GM23338 (cell line): Measurements from ENCODE around the gene PHF13. TPM values are rescaled to one million over a fixed set of nuclear protein-coding genes. Genes with fewer than 3 reads are reported as not detected.

Source experiments
- ATAC-seq: fragments of 200-7000 bp; cut with Tn5 transposase; 3 replicates; pipeline ENCODE4 v1.9.1; 2020
- DNase-seq: peaks from one replicate; pipeline ENCODE4 v3.0.0-alpha.2; 2015; ENCODE audit warnings: low spot score
- H2AFZ ChIP-seq: fragments of 200-600 bp; sonication (generic); 2 replicates; pipeline ENCODE4 v1.8.0; 2016; ENCODE audit warnings: antibody characterized with exemption, mild to moderate bottlenecking, moderate library complexity
- H3F3A ChIP-seq: fragments of 200-600 bp; sonication (generic); replicated peaks from 2 replicates; pipeline ENCODE4 v1.8.0; 2017; ENCODE audit warnings: antibody characterized with exemption, mixed run types, low read depth
- H3K27ac ChIP-seq: fragments of 200-600 bp; sonication (generic); 2 replicates; pipeline ENCODE4 v1.6.1; 2016; ENCODE audit warnings: low read depth
- H3K27me3 ChIP-seq: fragments of 200-600 bp; sonication (generic); 2 replicates; pipeline ENCODE4 v1.8.0; 2016; ENCODE audit warnings: mild to moderate bottlenecking, mixed run types, moderate library complexity; ENCODE audit not compliant: insufficient read depth
- H3K36me3 ChIP-seq: fragments of 200-600 bp; sonication (generic); 2 replicates; pipeline ENCODE4 v1.8.0; 2016; ENCODE audit warnings: mild to moderate bottlenecking; ENCODE audit not compliant: insufficient read depth
- H3K4me1 ChIP-seq: fragments of 200-600 bp; sonication (generic); 2 replicates; pipeline ENCODE4 v1.8.0; 2016; ENCODE audit warnings: mild to moderate bottlenecking, moderate library complexity; ENCODE audit not compliant: insufficient read depth
- H3K4me2 ChIP-seq: fragments of 200-600 bp; sonication (generic); 2 replicates; pipeline ENCODE4 v1.7.1; 2017; ENCODE audit warnings: mixed run types
- H3K4me3 ChIP-seq: fragments of 200-600 bp; sonication (generic); 2 replicates; pipeline ENCODE4 v1.6.1; 2016; ENCODE audit warnings: mixed run types
- H3K79me2 ChIP-seq: fragments of 200-600 bp; sonication (generic); replicated peaks from 2 replicates; pipeline ENCODE4 v1.8.0; 2017; ENCODE audit warnings: mild to moderate bottlenecking; ENCODE audit not compliant: insufficient read depth
- H3K9me2 ChIP-seq: fragments of 200-600 bp; sonication (generic); 2 replicates; pipeline ENCODE4 v1.8.0; 2017; ENCODE audit not compliant: insufficient read depth
- H4K20me1 ChIP-seq: fragments of 200-600 bp; sonication (generic); replicated peaks from 2 replicates; pipeline ENCODE4 v1.8.0; 2017; ENCODE audit warnings: mild to moderate bottlenecking; ENCODE audit not compliant: insufficient read depth
- H3K27ac Mint-ChIP-seq: 2 replicates; pipeline ENCODE4 v1.8.0; 2020; ENCODE audit warnings: inconsistent platforms, mild to moderate bottlenecking, moderate library complexity, mixed read lengths
- H3K27me3 Mint-ChIP-seq: 3 replicates; pipeline ENCODE4 v1.8.0; 2022; ENCODE audit warnings: low read depth, mild to moderate bottlenecking, moderate library complexity, mixed read lengths, inconsistent platforms; ENCODE audit not compliant: insufficient read depth, poor library complexity
- H3K36me3 Mint-ChIP-seq: 3 replicates; pipeline ENCODE4 v1.8.0; 2021; ENCODE audit warnings: low read depth, mild to moderate bottlenecking, inconsistent platforms, moderate library complexity, mixed read lengths
- H3K4me1 Mint-ChIP-seq: 3 replicates; pipeline ENCODE4 v1.8.0; 2020; ENCODE audit warnings: mild to moderate bottlenecking, inconsistent platforms, mixed read lengths
- H3K4me3 Mint-ChIP-seq: 3 replicates; pipeline ENCODE4 v1.8.0; 2021; ENCODE audit warnings: moderate library complexity, mild to moderate bottlenecking, inconsistent platforms, mixed read lengths
- H3K9me3 Mint-ChIP-seq: 3 replicates; pipeline ENCODE4 v1.8.0; 2020; ENCODE audit warnings: moderate library complexity, mild to moderate bottlenecking, inconsistent platforms, mixed read lengths
- EZH2 ChIP-seq: fragments of 200-600 bp; sonication (generic); IDR thresholded peaks from one replicate; pipeline ENCODE4 v1.8.0; 2017; ENCODE audit warnings: antibody characterized with exemption, mild to moderate bottlenecking, low read depth; ENCODE audit not compliant: unreplicated experiment
- EZH2phosphoT487 ChIP-seq: fragments of 200-600 bp; sonication (generic); IDR thresholded peaks from one replicate; pipeline ENCODE4 v1.8.1; 2018; ENCODE audit warnings: antibody characterized with exemption; ENCODE audit not compliant: unreplicated experiment
- NANOG ChIP-seq: IDR thresholded peaks from 2 replicates; pipeline ENCODE4 v1.6.1; 2016; ENCODE audit warnings: antibody characterized with exemption, borderline replicate concordance
- POLR2AphosphoS5 ChIP-seq: IDR thresholded peaks from 2 replicates; pipeline ENCODE4 v1.6.1; 2016; ENCODE audit warnings: antibody characterized with exemption, low read depth
- ZNF114 ChIP-seq: fragments of 250-450 bp; sonication (Bioruptor Pico); IDR thresholded peaks from 2 replicates; pipeline ENCODE4 v1.5.0; 2020; ENCODE audit warnings: mild to moderate bottlenecking, moderate library complexity
- ZNF462 ChIP-seq: fragments of 250-450 bp; sonication (Bioruptor Pico); IDR thresholded peaks from 2 replicates; pipeline ENCODE4 v1.5.0; 2020; ENCODE audit warnings: mild to moderate bottlenecking, moderate library complexity
- polyA plus RNA-seq: library from polyadenylated mRNA; unstranded; fragments of >200 nt; fragmentation: Nextera tagmentation; extraction: Ambion mirVana; gene quantifications from 2 replicates; pipeline ENCODE4 v1.2.1, GENCODE V29; 2016
- total RNA-seq: library from RNA; depleted of rRNA; stranded (reverse); fragments of >200 nt; shearing (Covaris generic); gene quantifications from 2 replicates; pipeline ENCODE4 v1.2.3, GENCODE V29; 2014
- TF ChIP-seq, protein P1 (sequence below), 2 experiments: fragments of 200-600 bp in 1 of 2; sonication (generic) in 1 of 2; conservative IDR thresholded peaks; 2 replicates each; pipeline versions ENCODE4 v1.5.1 to v1.6.1; 2016 to 2017; ENCODE audit warnings: antibody characterized with exemption in 2 of 2, low read depth in 2 of 2, mild to moderate bottlenecking in 2 of 2, moderate library complexity in 1 of 2
- TF ChIP-seq, protein P2 (sequence below): IDR thresholded peaks from one replicate; pipeline ENCODE4 v1.6.1; 2018; ENCODE audit warnings: antibody characterized with exemption; ENCODE audit not compliant: unreplicated experiment

Gene PHF13
- total and polyA plus RNA-seq, 2 experiments from 2014 or later: 12.1 to 33.2 TPM

GRCh38 chr1:6603238-6603914 lies 10.2 kb upstream of the PHF13 start:
- Histone ChIP-seq H3F3A (peaks cover 10% of the 10 kb centered on the region; the same call in 1 of the 2 replicates), H3K4me3 (peak overlapping the region; percentile 98), H3K9me2 (no peaks in the 10 kb centered on the region), H3K4me2 (peak overlapping the region; percentile 81), H2AFZ (peak overlapping the region; percentile 1; the same call in 1 of the 2 replicates), H4K20me1 (peaks cover 22% of the 10 kb centered on the region), H3K79me2 (peaks cover 36% of the 10 kb centered on the region), H3K27me3 (peaks cover 5% of the 10 kb centered on the region; the same call in 1 of the 2 replicates), H3K36me3 (no peaks in the 10 kb centered on the region), H3K27ac (peak overlapping the region; percentile 94), H3K4me1 (peaks cover 9% of the 10 kb centered on the region)
- peak; percentile 8 for ATAC-seq
- peaks cover 20% of the 10 kb centered on the region for H3K27me3 Mint-ChIP-seq
- no peaks in the 10 kb centered on the region for H3K9me3 Mint-ChIP-seq
- peak; percentile 64 for DNase-seq
- H3K4me1 Mint-ChIP-seq: peaks cover 20% of the 10 kb centered on the region
- peak overlapping the region; percentile 73 for H3K4me3 Mint-ChIP-seq
- peaks cover 24% of the 10 kb centered on the region; the same call in 2 of the 3 replicates for H3K36me3 Mint-ChIP-seq
- peak overlapping the region; percentile 97 for H3K27ac Mint-ChIP-seq
- TF ChIP-seq POLR2AphosphoS5 (no peak), EZH2phosphoT487 (no peak), ZNF462 (CRISPR knock-in tag) (no peak), NANOG (no peak), EZH2 (no peak), ZNF114 (CRISPR knock-in tag) (no peak)
- TF ChIP-seq, protein P1, sequence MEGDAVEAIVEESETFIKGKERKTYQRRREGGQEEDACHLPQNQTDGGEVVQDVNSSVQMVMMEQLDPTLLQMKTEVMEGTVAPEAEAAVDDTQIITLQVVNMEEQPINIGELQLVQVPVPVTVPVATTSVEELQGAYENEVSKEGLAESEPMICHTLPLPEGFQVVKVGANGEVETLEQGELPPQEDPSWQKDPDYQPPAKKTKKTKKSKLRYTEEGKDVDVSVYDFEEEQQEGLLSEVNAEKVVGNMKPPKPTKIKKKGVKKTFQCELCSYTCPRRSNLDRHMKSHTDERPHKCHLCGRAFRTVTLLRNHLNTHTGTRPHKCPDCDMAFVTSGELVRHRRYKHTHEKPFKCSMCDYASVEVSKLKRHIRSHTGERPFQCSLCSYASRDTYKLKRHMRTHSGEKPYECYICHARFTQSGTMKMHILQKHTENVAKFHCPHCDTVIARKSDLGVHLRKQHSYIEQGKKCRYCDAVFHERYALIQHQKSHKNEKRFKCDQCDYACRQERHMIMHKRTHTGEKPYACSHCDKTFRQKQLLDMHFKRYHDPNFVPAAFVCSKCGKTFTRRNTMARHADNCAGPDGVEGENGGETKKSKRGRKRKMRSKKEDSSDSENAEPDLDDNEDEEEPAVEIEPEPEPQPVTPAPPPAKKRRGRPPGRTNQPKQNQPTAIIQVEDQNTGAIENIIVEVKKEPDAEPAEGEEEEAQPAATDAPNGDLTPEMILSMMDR (conservative IDR thresholded peaks at IDR 0.05; ENCODE audit: low read depth in 2 of 2): no peak
- TF ChIP-seq, protein P2, sequence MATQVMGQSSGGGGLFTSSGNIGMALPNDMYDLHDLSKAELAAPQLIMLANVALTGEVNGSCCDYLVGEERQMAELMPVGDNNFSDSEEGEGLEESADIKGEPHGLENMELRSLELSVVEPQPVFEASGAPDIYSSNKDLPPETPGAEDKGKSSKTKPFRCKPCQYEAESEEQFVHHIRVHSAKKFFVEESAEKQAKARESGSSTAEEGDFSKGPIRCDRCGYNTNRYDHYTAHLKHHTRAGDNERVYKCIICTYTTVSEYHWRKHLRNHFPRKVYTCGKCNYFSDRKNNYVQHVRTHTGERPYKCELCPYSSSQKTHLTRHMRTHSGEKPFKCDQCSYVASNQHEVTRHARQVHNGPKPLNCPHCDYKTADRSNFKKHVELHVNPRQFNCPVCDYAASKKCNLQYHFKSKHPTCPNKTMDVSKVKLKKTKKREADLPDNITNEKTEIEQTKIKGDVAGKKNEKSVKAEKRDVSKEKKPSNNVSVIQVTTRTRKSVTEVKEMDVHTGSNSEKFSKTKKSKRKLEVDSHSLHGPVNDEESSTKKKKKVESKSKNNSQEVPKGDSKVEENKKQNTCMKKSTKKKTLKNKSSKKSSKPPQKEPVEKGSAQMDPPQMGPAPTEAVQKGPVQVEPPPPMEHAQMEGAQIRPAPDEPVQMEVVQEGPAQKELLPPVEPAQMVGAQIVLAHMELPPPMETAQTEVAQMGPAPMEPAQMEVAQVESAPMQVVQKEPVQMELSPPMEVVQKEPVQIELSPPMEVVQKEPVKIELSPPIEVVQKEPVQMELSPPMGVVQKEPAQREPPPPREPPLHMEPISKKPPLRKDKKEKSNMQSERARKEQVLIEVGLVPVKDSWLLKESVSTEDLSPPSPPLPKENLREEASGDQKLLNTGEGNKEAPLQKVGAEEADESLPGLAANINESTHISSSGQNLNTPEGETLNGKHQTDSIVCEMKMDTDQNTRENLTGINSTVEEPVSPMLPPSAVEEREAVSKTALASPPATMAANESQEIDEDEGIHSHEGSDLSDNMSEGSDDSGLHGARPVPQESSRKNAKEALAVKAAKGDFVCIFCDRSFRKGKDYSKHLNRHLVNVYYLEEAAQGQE: no peak
